ENCODE results near the gene MTURN.

MTURN gene

GRCh38 chr7:30162622-30163124 lies 27.9 kb downstream of the MTURN start:
- no peak for DNase-seq

GRCh38 chr7:30163231-30163894 lies 28.6 kb downstream of the MTURN start:
- no peak for DNase-seq

- peak; percentile 52 for DNase-seq
Observed at GRCh38 chr7:30164567-30164966, 29.8 kb downstream of the MTURN start.

GRCh38 chr7:30165590-30165989 lies 30.8 kb downstream of the MTURN start:
- DNase-seq: no peak

- no peak for DNase-seq
Observed at GRCh38 chr7:30166155-30166840, 31.5 kb downstream of the MTURN start.

GRCh38 chr7:30166841-30167235 lies 32.1 kb downstream of the MTURN start:
- DNase-seq: no peak

- no peak for DNase-seq
Observed at GRCh38 chr7:30167901-30168300, 33.1 kb downstream of the MTURN start.

- no peak for DNase-seq
Observed at GRCh38 chr7:30168835-30169573, 34.2 kb downstream of the MTURN start.

GRCh38 chr7:30169579-30169978 lies 34.8 kb downstream of the MTURN start:
- no peak for DNase-seq

GRCh38 chr7:30170476-30171205 lies 35.9 kb downstream of the MTURN start:
- no peak for DNase-seq

GRCh38 chr7:30171766-30172447 lies 37.1 kb downstream of the MTURN start:
- no peak for DNase-seq

- no peak for DNase-seq
Observed at GRCh38 chr7:30172451-30172850, 37.7 kb downstream of the MTURN start.

GRCh38 chr7:30173058-30173897 lies 38.5 kb downstream of the MTURN start:
- peak; percentile 92 for DNase-seq

GRCh38 chr7:30175180-30175579 lies 40.4 kb downstream of the MTURN start:
- no peak for DNase-seq

GRCh38 chr7:30175636-30176147 lies 40.9 kb downstream of the MTURN start:
- DNase-seq: no peak

- DNase-seq: no peak
Observed at GRCh38 chr7:30176463-30177109, 41.8 kb downstream of the MTURN start.

- DNase-seq: no peak
Observed at GRCh38 chr7:30177186-30177585, 42.4 kb downstream of the MTURN start.

- peak; percentile 80 for DNase-seq
Observed at GRCh38 chr7:30177965-30178364, 43.2 kb downstream of the MTURN start.

GRCh38 chr7:30178748-30179436 lies 44.1 kb downstream of the MTURN start:
- peak; percentile 69 for DNase-seq

- DNase-seq: no peak
Observed at GRCh38 chr7:30180718-30181117, 45.9 kb downstream of the MTURN start.

Measured in RPMI8226 (cell line).